ENCODE results near the gene NPAS3. TPM values are rescaled to one million over a fixed set of nuclear protein-coding genes. Genes with fewer than 3 reads are reported as not detected.

NPAS3 gene
- polyA plus RNA-seq, 3 donors, result 8.6 to 10.2 (median 10.2) TPM

- DNase-seq (ENCODE audit: low read depth in 3 of 3, low spot score in 2 of 3), result no peak
These were observed 71.0 kb downstream of the NPAS3 start for GRCh38 chr14:33009673-33010072.

- DNase-seq (ENCODE audit: low read depth in 3 of 3, low spot score in 2 of 3), result no peak
These were observed 71.8 kb downstream of the NPAS3 start for GRCh38 chr14:33010495-33010894.

DNA sequence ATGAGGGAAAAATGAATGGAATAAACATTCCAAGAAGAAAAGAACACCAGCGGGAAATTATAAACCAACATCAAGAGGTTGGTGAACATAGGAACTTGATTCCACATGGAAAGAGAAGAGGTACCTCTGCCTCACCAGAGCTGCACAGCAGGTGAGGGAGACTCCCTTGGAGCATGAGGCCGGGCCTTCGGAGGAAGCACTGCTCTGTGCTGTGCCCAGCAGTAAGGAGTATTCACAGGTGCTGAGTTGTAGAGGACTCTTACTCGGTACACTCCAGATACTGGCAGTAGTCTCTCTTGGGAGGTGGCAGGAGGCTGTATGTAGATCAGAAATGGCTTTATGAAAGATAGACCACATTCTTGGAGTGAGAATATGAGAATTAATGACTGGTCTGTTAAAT, 76.0 kb downstream of the NPAS3 start:
- DNase-seq (ENCODE audit: low read depth in 3 of 3, low spot score in 2 of 3), result no peak

DNA sequence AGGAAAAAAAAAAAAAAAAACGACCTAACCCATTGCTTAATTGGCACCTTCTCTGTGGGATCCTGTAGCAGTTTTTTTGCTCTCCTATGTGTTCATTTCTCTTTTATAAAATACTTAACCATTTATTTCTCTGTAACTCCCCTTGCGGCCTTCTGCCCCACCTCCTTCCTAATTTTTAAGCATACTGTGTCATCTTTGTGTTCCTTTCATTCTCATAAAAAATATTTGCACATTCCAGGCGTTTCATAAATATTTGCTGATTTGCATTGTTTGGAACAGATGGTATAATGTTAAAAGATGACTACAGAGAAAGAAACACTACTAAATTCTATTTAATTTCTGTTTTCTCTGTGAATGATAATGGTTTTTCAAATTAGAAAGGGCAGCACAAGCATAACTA, 77.9 kb downstream of the NPAS3 start:
- no peak for DNase-seq (ENCODE audit: low read depth in 3 of 3, low spot score in 2 of 3)

- DNase-seq (ENCODE audit: low read depth in 3 of 3, low spot score in 2 of 3), result no peak
These were observed 78.3 kb downstream of the NPAS3 start for GRCh38 chr14:33017016-33017415.

DNA sequence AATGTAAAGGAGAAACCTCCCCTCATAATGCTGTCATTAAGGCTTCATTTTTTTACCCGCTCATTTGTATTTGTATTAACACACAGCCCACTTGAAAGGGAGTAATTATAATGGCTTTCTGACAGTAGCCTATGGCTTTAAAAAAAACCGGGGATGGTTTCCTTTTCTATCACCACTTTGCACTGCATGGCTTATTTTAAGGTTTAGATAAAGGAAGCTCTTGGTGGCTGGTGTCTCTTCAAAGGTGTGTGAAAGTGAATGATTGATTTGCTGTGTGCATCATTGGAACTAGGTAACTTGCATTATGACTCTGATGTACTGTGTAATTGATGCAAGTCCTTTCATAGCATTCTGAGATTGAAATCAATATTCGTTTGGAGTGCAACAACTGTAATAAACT, 80.7 kb downstream of the NPAS3 start:
- no peak for DNase-seq (ENCODE audit: low read depth in 3 of 3, low spot score in 2 of 3)

DNA sequence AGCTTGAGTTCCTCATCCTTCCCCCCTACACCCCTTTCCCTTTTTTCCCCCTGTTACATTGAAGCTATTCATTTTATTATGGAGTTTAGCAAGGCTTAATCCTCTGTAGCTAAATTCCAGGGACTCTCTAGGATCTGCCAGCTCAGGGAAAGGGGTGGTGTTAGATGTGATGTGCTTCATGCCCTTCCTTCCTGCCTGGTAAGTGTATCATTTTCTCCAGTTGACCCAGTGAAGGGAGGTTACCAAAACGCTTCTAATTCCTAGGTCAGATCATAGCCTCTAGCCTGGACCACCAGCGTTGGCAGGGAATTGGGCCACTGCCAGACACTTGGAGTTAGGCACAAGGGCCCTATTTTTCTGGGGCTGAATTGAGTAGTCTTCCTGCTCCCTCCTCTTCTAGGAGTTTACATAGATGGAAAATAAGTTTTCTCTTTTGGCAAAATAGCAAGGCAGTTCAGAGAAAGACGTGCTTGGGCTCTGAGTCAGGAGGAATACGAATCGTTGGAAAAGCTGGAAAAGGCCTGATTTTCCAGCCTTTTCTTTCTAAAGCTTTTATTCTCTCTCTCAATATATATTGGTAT, 88.3 kb downstream of the NPAS3 start:
- no peak for DNase-seq (ENCODE audit: low read depth in 3 of 3, low spot score in 2 of 3)

DNA sequence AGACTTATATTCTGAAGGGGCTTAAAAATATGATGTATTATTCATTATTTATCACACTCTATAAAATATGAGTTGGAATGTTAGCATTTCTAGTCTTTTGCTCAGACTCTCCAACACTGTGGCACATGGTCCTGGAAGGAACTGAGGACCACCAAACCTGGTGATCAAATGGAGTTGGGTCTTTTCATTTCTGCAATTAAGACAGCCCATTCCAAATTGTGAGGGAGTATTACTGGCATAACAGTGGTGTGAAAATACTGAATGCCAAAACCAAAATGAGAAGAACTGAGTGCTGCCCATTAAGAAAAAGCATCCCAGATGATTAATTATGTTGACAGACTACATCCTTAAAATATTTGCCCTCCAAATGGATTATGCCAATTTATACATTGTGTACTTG, 90.8 kb downstream of the NPAS3 start:
- DNase-seq (ENCODE audit: low read depth in 3 of 3, low spot score in 2 of 3), result no peak

GRCh38 chr14:33030386-33030785, 91.7 kb downstream of the NPAS3 start:
- no peak for DNase-seq (ENCODE audit: low read depth in 3 of 3, low spot score in 2 of 3)

DNA sequence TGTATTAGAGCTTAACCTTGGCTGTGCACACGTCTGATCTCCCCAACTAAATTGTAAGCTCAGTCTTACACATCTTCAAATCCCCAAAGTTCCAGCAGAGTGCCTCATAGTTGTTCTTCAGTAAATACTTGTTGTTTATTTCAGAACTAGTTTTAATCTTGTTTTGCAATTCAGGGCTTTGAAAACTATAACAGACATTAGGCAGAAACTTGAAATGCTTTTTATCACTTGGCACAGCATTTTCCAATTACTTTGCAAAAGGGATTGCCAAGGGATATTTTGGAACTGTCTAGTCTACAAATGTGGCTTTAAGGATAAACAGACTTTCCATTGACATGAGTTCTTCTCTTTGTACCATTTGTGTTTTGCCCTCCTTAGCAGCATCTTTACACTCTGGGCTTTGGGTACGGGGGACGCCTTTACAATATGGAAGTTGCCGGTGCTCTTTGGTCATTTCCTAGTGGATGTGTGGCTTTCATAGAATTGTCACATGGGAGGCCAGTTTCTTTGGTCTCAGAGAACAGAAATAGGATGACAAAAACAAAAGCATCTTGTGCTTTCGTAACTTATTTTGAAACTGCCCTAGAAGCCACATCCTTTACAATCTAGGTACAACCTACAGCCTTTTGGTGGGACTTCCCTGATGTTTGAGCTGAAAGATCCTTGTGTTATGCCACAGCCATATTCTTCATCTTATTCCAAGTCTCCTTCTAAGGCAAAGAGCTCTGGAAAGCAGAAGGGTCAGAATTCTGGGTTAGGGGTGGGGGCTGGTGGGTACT, 96.9 kb downstream of the NPAS3 start:
- no peak for DNase-seq (ENCODE audit: low read depth in 3 of 3, low spot score in 2 of 3)

DNA sequence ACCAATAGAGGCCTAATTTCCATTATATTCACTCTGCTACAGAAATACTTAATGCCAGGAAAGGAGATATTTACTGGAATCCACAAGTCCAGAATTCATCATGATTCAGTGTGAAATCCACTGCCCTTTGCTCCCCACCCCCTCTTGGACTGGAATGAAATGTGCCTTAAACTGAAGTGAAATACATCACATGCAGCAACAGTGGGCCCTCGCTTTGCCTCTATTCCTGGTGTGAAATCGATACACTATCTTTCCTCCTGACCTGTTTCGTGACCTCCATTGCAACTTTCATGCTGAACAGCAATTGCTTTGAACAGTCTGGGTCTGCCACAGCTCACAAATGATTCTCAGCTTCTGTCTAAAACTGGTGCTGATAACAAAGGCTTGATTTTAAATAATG, 100.6 kb downstream of the NPAS3 start:
- no peak for DNase-seq (ENCODE audit: low read depth in 3 of 3, low spot score in 2 of 3)

DNA sequence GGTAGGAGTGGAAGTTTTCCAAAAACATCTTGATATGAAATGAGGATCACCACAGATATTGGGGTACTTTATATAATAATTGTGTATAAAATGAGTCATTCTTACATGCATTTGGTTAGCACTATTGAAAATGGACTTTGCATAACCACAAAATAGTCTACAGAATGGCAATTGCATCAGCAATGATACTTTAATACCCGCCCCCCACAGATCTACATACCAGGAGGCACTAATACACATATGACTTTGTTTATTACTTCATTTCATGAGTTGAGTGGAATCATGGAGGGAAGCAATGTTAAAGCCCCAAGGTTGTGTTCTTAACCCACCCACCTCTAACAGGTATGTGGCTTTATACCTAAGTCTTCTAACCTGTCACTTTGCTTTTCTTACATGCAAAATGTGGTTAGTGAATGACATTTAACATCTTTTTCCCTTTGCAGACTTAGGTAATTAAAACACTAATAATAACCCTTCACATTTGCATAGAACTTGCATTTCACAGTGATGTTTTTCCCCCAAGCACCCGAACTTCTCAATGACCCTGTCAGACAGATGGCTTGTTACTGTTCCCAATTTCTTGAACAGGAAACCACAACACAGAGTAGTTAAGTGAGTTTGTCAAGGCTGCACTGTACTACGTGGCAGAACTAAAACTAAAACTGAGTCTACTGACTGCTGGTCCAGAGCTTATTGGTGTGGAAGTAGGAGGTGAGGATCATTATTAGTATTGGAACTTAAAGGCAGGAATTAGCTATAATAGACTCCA, 101.9 kb downstream of the NPAS3 start:
- no peak for DNase-seq (ENCODE audit: low read depth in 3 of 3, low spot score in 2 of 3)

DNA sequence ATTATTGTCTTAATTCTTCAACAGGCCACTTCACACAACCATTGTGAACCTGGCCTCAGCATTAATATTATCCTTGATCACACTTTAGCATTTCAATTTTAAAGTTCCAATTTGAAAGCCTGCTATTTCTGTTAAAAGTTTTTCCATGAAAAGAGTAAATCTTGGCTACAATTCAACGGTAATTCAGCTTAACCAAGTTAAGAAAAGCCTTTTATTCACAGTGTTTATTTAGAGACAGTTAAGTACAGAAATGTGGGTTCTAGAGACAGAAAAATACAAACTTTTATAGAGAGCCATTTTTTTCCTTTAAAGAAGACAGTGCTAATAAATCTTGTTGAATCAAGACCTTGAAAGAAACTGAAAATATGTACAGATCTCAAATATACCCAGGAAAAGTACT, 103.9 kb downstream of the NPAS3 start:
- DNase-seq (ENCODE audit: low read depth in 3 of 3, low spot score in 2 of 3), result no peak

GRCh38 chr14:33045760-33046159, 107.1 kb downstream of the NPAS3 start:
- DNase-seq (ENCODE audit: low read depth in 3 of 3, low spot score in 2 of 3), result no peak

- no peak for DNase-seq (ENCODE audit: low read depth in 3 of 3, low spot score in 2 of 3)
These were observed 114.3 kb downstream of the NPAS3 start for GRCh38 chr14:33052943-33053342.

DNA sequence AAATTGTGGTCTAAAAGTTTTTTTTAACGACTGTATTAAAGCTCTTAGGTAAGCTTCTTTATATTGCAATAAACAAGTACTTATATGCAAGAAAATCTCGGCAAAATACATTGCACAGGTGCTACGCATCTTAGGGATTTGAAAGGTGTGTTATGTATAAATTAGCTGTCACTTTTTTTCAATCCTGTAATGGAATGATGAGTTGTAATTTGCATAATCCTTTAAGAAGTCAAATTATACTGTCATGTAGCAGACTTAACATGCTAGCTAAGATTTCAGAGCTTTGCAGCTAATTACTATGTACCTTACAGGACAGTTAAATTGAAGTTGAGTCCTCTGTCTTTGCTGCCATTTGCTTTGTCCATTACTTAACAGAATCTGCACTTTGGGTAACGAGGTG, 117.5 kb downstream of the NPAS3 start:
- no peak for DNase-seq (ENCODE audit: low read depth in 3 of 3, low spot score in 2 of 3)

DNA sequence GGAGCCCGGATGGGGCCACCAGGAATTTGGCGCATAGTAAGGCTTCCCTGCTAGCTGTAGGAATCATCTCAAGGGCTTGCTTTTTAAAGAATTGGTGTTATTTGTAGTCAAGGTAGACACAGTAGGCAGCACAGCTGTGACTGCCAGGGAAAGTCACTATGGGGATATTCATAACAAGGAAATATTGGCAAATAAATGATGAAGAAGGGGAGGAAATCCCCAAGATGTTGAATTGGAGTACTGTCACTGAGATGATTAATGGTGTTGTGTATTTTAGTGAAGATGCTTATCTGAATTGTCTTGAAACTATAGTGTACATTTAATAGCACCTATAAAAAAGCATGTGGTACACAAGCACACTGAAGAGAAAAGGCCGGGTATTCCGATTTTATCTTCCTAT, 118.9 kb downstream of the NPAS3 start:
- DNase-seq (ENCODE audit: low read depth in 3 of 3, low spot score in 2 of 3), result no peak

- no peak for DNase-seq (ENCODE audit: low read depth in 3 of 3, low spot score in 2 of 3)
These were observed 123.1 kb downstream of the NPAS3 start for GRCh38 chr14:33061667-33062325.

GRCh38 chr14:33062476-33062875, 123.8 kb downstream of the NPAS3 start:
- DNase-seq (ENCODE audit: low read depth in 3 of 3, low spot score in 2 of 3), result no peak

- DNase-seq (ENCODE audit: low read depth in 3 of 3, low spot score in 2 of 3), result no peak
These were observed 124.2 kb downstream of the NPAS3 start for GRCh38 chr14:33062881-33063280.

DNA sequence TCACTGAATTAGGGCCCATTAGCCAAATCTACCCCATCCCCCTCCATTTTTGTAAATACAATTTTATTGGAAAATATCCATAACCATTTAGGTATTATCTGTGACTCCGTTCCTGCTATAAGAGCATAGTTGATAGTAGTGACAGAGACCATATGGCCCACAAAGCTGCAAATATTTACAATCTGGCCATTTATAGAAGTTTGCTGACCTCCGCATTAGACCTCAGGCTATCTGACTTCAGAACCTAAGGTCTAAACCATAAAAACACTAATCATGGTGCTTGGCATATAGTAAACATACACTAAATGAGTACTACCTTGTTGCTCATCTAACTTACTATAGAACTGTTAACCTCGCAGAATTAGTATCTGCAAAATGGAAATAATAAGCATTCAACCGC, 124.8 kb downstream of the NPAS3 start:
- DNase-seq (ENCODE audit: low read depth in 3 of 3, low spot score in 2 of 3), result no peak
